ENCODE results near the gene CTSE.
"Not testable (repeated sequence)": the region's sequence is repeated elsewhere in the genome, so short reads cannot be mapped to it uniquely, and the experiment has no call there.

The CTSE gene

GRCh38 chr1:206062464-206062863, 38.8 kb upstream of the CTSE start:
- no peak overlapping the region for H3K4me3 ChIP-seq (ENCODE audit: low read depth, low read length)
- no peak for TF ChIP-seq CTCF (IDR thresholded peaks at IDR 0.05; ENCODE audit: low read depth, low read length)

GRCh38 chr1:206060844-206061243, 37.1 kb upstream of the CTSE start:
- TF ChIP-seq CTCF (IDR thresholded peaks at IDR 0.05; ENCODE audit: low read depth, low read length), result no peak
- no peak overlapping the region for H3K4me3 ChIP-seq (ENCODE audit: low read depth, low read length)

GRCh38 chr1:206059355-206059915, 35.7 kb upstream of the CTSE start:
- no peak overlapping the region for H3K4me3 ChIP-seq (ENCODE audit: low read depth, low read length)
- no peak for TF ChIP-seq CTCF (IDR thresholded peaks at IDR 0.05; ENCODE audit: low read depth, low read length)

GRCh38 chr1:206058927-206059292, 35.2 kb upstream of the CTSE start:
- no peak overlapping the region for H3K4me3 ChIP-seq (ENCODE audit: low read depth, low read length)
- TF ChIP-seq CTCF (IDR thresholded peaks at IDR 0.05; ENCODE audit: low read depth, low read length), result no peak

- H3K4me3 ChIP-seq (ENCODE audit: low read depth, low read length), result not testable (repeated sequence)
Measured at GRCh38 chr1:206058289-206058926, 34.7 kb upstream of the CTSE start.

GRCh38 chr1:206055639-206056323, 32.1 kb upstream of the CTSE start:
- not testable (repeated sequence) for H3K4me3 ChIP-seq (ENCODE audit: low read depth, low read length)

GRCh38 chr1:206055069-206055625, 31.5 kb upstream of the CTSE start:
- H3K4me3 ChIP-seq (ENCODE audit: low read depth, low read length), result not testable (repeated sequence)

GRCh38 chr1:206053616-206054015, 29.9 kb upstream of the CTSE start:
- not testable (repeated sequence) for H3K4me3 ChIP-seq (ENCODE audit: low read depth, low read length)

GRCh38 chr1:206052919-206053610, 29.4 kb upstream of the CTSE start, which contains the start of gene RHEX:
Gene RHEX (plus strand): TSS chr1:206053173. CDS start chr1:206097829, 44,656 bp downstream.
- H3K4me3 ChIP-seq (ENCODE audit: low read depth, low read length), result not testable (repeated sequence)

- not testable (repeated sequence) for H3K4me3 ChIP-seq (ENCODE audit: low read depth, low read length)
Measured at GRCh38 chr1:206052231-206052865, 28.7 kb upstream of the CTSE start.
